ENCODE data around the gene CPOX.
A peak's percentile ranks its signal among the peaks of the same experiment; 100 is the strongest.

DNA sequence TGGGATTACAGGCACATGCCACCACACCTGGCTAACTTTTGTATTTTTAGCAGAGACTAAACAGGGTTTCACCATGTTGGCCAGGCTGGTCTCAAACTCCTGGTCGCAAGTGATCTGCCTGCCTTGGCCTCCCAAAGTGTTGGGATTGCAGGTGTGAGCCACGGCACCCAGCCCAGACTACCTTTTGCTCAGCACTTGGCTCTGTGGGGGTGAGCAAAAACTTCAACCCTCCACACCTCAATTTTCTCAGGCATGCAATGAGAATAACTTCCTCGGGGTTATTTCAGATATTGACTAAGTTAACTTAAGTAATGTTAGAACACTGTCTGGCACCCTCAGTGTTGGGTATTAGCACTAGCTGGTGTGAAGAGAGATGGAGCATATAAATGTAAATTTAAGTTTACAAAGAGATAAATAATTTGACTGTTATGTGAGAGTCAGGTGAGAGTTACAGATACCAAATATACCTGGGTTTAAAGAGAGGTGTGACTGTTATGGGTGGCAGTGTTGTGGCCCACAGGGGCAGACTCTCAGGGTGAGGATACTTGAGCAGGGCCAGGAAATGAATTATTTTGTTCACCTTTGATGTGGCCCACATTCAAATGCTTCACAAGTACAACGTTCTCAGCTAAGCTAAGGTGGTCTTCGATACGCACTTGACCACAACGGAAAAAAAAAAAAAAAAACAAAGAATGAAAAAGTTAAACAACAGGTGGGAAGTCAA lies 29.0 kb downstream of the CPOX start:
- TF ChIP-seq, protein P1, sequence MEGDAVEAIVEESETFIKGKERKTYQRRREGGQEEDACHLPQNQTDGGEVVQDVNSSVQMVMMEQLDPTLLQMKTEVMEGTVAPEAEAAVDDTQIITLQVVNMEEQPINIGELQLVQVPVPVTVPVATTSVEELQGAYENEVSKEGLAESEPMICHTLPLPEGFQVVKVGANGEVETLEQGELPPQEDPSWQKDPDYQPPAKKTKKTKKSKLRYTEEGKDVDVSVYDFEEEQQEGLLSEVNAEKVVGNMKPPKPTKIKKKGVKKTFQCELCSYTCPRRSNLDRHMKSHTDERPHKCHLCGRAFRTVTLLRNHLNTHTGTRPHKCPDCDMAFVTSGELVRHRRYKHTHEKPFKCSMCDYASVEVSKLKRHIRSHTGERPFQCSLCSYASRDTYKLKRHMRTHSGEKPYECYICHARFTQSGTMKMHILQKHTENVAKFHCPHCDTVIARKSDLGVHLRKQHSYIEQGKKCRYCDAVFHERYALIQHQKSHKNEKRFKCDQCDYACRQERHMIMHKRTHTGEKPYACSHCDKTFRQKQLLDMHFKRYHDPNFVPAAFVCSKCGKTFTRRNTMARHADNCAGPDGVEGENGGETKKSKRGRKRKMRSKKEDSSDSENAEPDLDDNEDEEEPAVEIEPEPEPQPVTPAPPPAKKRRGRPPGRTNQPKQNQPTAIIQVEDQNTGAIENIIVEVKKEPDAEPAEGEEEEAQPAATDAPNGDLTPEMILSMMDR (IDR thresholded peaks at IDR 0.05), result no peak
- peak in 1 of 2 donors; percentile 22 for TF ChIP-seq POLR2A (IDR thresholded peaks at IDR 0.05)

All from Peyer's patch (tissue), 4 donors.